Left renal pelvis (tissue), 4 donors: ENCODE data around the gene TUBB3. TPM values are rescaled to one million over a fixed set of nuclear protein-coding genes. Genes with fewer than 3 reads are reported as not detected.
"Not testable (repeated sequence)": the region's sequence is repeated elsewhere in the genome, so short reads cannot be mapped to it uniquely, and the experiment has no call there.

Source experiments
- DNase-seq, 4 donors: peaks; one replicate each; pipeline ENCODE4 v3.0.0-alpha.2; 2013; ENCODE audit warnings: low read depth in 4 of 4, low spot score in 3 of 4
- polyA plus RNA-seq, 4 donors: library from polyadenylated mRNA; unstranded; fragments of 120-200 nt; gene quantifications; one replicate each; pipeline ENCODE4 v1.2.1, GENCODE V29; 2013; ENCODE audit not compliant: insufficient read length in 4 of 4

The TUBB3 gene
- polyA plus RNA-seq, 4 donors: 9.0 to 20.2 (median 12.6) TPM

GRCh38 chr16:89917773-89918452, 5.2 kb upstream of the TUBB3 start:
- no peak for DNase-seq

GRCh38 chr16:89918453-89919347, 4.4 kb upstream of the TUBB3 start, which contains the start of gene MC1R:
Gene MC1R, plus strand, starts transcription at chr16:89918862. Its CDS starts 397 bp downstream, at chr16:89919259.
- DNase-seq: no peak

- DNase-seq: no peak
Measured at GRCh38 chr16:89919535-89920406, 3.4 kb upstream of the TUBB3 start.

DNA sequence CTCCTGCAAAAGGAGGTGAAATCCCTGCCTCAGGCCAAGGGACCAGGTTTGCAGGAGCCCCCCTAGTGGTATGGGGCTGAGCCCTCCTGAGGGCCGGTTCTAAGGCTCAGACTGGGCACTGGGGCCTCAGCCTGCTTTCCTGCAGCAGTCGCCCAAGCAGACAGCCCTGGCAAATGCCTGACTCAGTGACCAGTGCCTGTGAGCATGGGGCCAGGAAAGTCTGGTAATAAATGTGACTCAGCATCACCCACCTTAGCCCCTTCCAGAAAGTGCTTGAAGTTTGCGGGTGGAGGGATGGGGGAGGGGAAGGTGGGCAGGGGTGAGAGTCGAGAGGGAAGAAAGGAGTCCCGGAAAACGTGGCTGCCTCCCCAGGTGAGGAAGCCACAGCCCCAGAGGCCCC, 2.4 kb upstream of the TUBB3 start:
- no peak for DNase-seq

- no peak for DNase-seq
Measured at GRCh38 chr16:89921131-89921701, 1.9 kb upstream of the TUBB3 start.

DNA sequence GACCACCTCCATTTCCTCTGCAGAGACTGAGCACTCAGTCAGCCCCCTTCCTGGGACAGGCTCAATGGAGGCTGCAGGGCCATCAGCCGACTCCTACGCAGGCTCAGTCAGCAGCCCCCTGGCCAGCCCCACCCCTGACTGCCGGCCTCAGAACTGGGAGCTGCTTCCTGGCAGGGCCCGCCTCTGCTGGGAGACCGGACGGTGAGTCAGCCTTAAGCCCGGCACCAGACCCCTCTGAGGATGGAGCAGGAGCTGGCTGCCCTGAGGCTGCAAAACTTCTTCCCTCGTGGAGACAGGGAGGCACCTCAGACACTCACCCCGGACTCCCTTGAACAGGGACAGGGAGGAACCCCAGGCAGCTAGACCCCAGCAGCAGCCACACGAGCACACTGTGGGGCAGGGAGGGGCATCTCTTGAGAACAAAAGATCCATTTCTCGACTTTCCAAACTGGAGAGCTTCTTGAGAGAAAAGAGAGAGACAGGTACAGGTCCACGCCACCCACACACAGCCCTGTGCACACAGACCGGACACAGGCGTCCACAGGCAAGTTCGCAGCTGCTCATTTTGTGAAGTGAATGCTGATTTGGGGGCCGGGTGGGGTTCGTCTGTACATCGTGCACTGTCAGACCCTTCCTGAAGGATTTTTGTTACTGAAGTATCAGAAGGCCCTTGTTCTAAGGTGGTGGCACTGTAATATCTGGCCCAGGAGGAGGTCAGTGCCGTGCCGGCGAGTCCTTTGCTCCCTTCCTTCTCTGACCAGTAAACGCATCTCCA, 1.3 kb upstream of the TUBB3 start:
- no peak for DNase-seq

- DNase-seq: no peak
Measured at GRCh38 chr16:89922477-89922883, 662 bp upstream of the TUBB3 start.

GRCh38 chr16:89923640-89924296, 626 bp downstream of the TUBB3 start:
- DNase-seq: no peak

- no peak for DNase-seq
Measured at GRCh38 chr16:89924297-89924924, 1.3 kb downstream of the TUBB3 start.

DNA sequence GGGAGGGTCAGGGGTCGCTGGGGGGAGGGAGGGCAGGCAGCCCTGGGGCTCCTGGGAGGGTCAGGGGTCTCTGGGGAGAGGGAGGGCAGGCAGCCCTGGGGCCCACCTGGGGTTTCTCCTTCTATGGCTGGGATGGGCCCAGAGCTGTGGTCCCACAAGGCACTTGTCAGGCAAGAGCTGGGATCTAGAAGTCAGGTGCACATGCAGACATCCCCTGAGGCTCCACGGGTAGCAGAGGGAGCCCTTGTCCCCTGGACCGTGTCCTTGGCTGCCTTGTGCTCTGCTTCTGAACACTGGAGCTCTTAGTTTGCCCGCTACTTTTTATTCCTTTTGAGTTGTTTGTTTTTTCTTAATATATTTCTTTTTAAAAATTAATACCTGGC, 1.8 kb downstream of the TUBB3 start:
- DNase-seq: no peak

DNA sequence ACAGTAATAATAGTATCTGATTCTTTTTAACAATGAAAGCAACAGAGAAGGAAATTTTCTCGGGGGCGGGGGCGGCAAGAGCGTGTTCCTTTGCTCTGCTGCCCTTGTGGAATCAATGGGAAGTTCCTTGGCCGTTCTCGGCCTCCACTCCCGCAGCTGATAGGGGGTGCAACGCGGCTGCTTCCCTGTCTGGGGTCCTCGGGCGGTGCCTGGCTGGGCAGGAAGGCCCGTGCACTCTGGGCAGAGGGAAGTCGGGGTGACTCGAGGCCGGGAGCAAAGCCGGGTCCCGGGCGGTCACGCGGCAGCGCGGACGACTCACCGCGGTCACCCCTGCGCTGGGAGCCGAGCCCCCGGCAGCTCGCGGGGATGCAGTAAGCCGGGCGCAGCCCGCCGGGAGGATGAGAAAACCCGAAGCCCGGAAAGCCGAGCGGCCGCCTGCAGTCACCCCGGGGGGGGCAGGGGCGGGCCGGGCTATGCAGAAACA, 2.5 kb downstream of the TUBB3 start:
- DNase-seq: no peak

DNA sequence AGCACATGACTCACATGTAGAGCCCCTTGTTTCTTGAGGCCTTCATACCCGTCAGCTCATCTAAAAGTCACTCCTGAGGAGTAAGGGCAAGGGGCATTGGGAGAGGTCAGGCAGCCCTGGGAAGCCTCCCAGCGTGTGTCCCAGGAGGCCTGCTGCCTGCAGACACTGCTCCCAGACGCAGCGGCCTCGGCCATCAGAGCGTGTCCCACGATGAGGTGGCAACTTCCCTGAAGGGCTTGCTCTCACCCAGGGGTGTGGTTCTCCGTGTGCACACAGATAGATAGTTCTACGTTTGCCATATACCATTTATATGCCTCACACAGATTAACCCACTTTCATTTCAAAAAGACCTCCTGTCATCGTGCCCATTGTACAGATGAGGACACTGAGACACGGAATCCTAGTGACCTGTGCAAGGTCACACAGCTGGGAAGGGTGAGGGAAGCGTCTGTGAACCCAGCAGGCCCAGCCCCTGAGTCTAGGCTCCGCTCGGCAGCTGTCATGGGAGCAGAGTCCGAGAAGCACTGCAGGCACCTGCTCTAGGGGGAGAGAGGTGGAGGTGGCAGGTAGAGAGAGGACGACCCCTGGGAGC, 8.3 kb downstream of the TUBB3 start:
- no peak for DNase-seq

GRCh38 chr16:89931964-89932363, 8.8 kb downstream of the TUBB3 start:
- DNase-seq: no peak

GRCh38 chr16:89934019-89934418, 10.9 kb downstream of the TUBB3 start:
- not testable (repeated sequence) for DNase-seq

- DNase-seq: no peak
Measured at GRCh38 chr16:89934611-89935553, 11.7 kb downstream of the TUBB3 start.

DNA sequence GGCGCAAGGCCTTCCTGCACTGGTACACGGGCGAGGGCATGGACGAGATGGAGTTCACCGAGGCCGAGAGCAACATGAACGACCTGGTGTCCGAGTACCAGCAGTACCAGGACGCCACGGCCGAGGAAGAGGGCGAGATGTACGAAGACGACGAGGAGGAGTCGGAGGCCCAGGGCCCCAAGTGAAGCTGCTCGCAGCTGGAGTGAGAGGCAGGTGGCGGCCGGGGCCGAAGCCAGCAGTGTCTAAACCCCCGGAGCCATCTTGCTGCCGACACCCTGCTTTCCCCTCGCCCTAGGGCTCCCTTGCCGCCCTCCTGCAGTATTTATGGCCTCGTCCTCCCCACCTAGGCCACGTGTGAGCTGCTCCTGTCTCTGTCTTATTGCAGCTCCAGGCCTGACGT, 12.5 kb downstream of the TUBB3 start:
- DNase-seq: not testable (repeated sequence)

GRCh38 chr16:89936034-89936433, 12.9 kb downstream of the TUBB3 start:
- no peak for DNase-seq
